HepG2 (cell line): ENCODE data around the gene PPP2R5B. TPM values are rescaled to one million over a fixed set of nuclear protein-coding genes. Genes with fewer than 3 reads are reported as not detected.
A peak's percentile ranks its signal among the peaks of the same experiment; 100 is the strongest.

Experiments
- BCL3 ChIP-seq: sonication (generic); formaldehyde crosslinking; IDR thresholded peaks from 2 replicates; pipeline ENCODE4 v1.5.1; 2020; ENCODE audit warnings: mild to moderate bottlenecking, missing genetic modification reagents, moderate library complexity
- CEBPG ChIP-seq: IDR thresholded peaks from 2 replicates; pipeline ENCODE4 v1.6.1; 2016
- ELK4 ChIP-seq: sonication (generic); formaldehyde crosslinking; IDR thresholded peaks from 2 replicates; pipeline ENCODE4 v1.9.0; 2021; ENCODE audit warnings: missing genetic modification reagents, borderline replicate concordance
- HNRNPLL ChIP-seq: fragments of 200-400 bp; formaldehyde crosslinking; IDR thresholded peaks from 2 replicates; pipeline ENCODE4 v1.6.1; 2017; ENCODE audit warnings: mild to moderate bottlenecking, low read depth, low read length; ENCODE audit not compliant: poor library complexity, severe bottlenecking
- KDM5A ChIP-seq: fragments of 200-600 bp; sonication (generic); IDR thresholded peaks from 2 replicates; pipeline ENCODE4 v1.7.0; 2018; ENCODE audit warnings: antibody characterized with exemption, mild to moderate bottlenecking, low read length, borderline replicate concordance
- KDM5B ChIP-seq: sonication (generic); formaldehyde crosslinking; IDR thresholded peaks from 2 replicates; pipeline ENCODE4 v1.4.0; 2020; ENCODE audit warnings: missing genetic modification reagents, mild to moderate bottlenecking, borderline replicate concordance
- KLF16 ChIP-seq, 2 experiments: sonication (generic) in 1 of 2; formaldehyde crosslinking in 1 of 2; IDR thresholded peaks; 2 replicates each; pipeline versions ENCODE4 v1.6.1 to v1.8.0; 2016 to 2023; ENCODE audit warnings: missing genetic modification reagents in 2 of 2, missing compliant biosample characterization in 1 of 2
- SIN3A ChIP-seq: IDR thresholded peaks from 2 replicates; pipeline ENCODE4 v1.6.1; 2011; ENCODE audit warnings: low read depth, mild to moderate bottlenecking, control low read depth, low read length, borderline replicate concordance
- SUZ12 ChIP-seq: fragments of 150-350 bp; IDR thresholded peaks from 2 replicates; pipeline ENCODE4 v1.6.1; 2014; ENCODE audit warnings: low read depth, low read length
- ZNF317 ChIP-seq: sonication (generic); formaldehyde crosslinking; IDR thresholded peaks from 2 replicates; pipeline ENCODE4 v1.5.0; 2020; ENCODE audit warnings: mild to moderate bottlenecking, missing genetic modification reagents
- ZNF329 ChIP-seq: sonication (generic); formaldehyde crosslinking; IDR thresholded peaks from 2 replicates; pipeline ENCODE4 v1.9.0; 2021; ENCODE audit warnings: low read depth, mild to moderate bottlenecking, missing genetic modification reagents
- ZNF550 ChIP-seq: sonication (generic); formaldehyde crosslinking; IDR thresholded peaks from 2 replicates; pipeline ENCODE4 v1.4.0; 2020; ENCODE audit warnings: mild to moderate bottlenecking, missing genetic modification reagents, borderline replicate concordance
- ZNF580 ChIP-seq: IDR thresholded peaks from 2 replicates; pipeline ENCODE4 v1.6.1; 2016; ENCODE audit warnings: low read depth, borderline replicate concordance
- polyA plus RNA-seq, 8 experiments: library from polyadenylated mRNA; depleted of rRNA in 3 of 8; stranded (reverse) in 7 of 8; unstranded in 1 of 8; fragments of >200 nt; fragmentation: Illumina TruSeq in 4 of 8; extraction: Trizol in 4 of 8; gene quantifications; 2 replicates each; pipeline versions ENCODE4 v1.2.1 to v1.2.3, GENCODE V29; 2011 to 2016; ENCODE audit warnings: low read depth in 4 of 8, missing spikeins in 1 of 8, mixed read lengths in 1 of 8; ENCODE audit not compliant: insufficient read depth in 1 of 8
- total RNA-seq, 5 experiments: library from RNA; depleted of rRNA; stranded (reverse); fragments of >200 nt; fragmentation: Illumina TruSeq; extraction: Trizol; gene quantifications; 2 replicates each; pipeline ENCODE4 v1.2.3, GENCODE V29; 2016; ENCODE audit warnings: low read depth in 1 of 5
- TF ChIP-seq, protein P1 (sequence below): sonication (generic); formaldehyde crosslinking; conservative IDR thresholded peaks from 2 replicates; pipeline ENCODE4 v1.4.0; 2020; ENCODE audit warnings: missing genetic modification reagents
- TF ChIP-seq, protein P2 (sequence below): sonication (generic); formaldehyde crosslinking; IDR thresholded peaks from 2 replicates; pipeline ENCODE4 v1.5.0; 2020; ENCODE audit warnings: missing genetic modification reagents, mild to moderate bottlenecking, borderline replicate concordance
- TF ChIP-seq, protein P3 (sequence below): sonication (generic); formaldehyde crosslinking; conservative IDR thresholded peaks from 2 replicates; pipeline ENCODE4 v1.4.0; 2020; ENCODE audit warnings: missing genetic modification reagents
- TF ChIP-seq, protein P4 (sequence below): fragments of 450-650 bp; IDR thresholded peaks from 2 replicates; pipeline ENCODE4 v1.6.1; 2016

The PPP2R5B gene
- total and polyA plus RNA-seq, 2 of the 13 experiments (the other 11 are each of a cell fraction or from before 2014, with no cell fraction given), result 2.3 to 8.3 TPM

DNA sequence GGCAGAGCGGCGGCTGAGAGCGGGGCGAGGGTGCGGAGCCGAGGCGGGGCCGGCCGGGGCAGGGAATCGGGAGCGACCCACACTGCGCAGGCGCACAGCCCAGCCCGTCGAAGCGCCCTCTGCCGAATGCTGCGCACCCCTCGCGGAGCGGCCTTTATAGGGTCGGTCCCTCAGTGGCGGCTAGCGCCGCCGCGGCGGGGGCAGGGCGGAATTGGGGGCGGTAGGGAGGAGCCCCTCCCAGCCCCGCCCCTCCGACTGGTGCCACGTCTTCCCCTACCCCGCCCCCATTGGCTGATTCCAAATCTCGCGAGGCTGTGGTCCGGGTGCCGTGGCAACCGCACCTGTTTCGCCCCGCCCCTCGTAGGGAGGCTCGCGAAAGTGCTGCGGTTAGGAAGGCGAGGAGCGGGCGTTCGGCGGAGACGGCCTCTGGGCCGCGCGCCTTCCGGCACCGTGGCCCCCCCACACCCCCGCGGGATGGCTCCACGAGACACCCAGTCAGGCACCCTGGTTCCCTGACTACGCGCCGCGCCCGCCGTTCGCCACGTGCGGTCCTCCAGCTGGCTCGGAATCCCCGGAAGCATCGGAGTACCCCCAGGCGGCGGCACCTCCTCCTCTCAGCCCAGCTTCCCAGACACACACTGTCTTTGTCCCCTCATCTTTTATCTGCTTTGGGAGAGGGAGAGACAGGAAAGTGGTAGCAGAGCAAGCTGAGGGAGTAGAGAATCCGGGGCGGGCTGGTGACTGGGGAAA is 45.8 kb upstream of the PPP2R5B start, which contains the start of gene EHD1 (continued):
- TF ChIP-seq, protein P1, sequence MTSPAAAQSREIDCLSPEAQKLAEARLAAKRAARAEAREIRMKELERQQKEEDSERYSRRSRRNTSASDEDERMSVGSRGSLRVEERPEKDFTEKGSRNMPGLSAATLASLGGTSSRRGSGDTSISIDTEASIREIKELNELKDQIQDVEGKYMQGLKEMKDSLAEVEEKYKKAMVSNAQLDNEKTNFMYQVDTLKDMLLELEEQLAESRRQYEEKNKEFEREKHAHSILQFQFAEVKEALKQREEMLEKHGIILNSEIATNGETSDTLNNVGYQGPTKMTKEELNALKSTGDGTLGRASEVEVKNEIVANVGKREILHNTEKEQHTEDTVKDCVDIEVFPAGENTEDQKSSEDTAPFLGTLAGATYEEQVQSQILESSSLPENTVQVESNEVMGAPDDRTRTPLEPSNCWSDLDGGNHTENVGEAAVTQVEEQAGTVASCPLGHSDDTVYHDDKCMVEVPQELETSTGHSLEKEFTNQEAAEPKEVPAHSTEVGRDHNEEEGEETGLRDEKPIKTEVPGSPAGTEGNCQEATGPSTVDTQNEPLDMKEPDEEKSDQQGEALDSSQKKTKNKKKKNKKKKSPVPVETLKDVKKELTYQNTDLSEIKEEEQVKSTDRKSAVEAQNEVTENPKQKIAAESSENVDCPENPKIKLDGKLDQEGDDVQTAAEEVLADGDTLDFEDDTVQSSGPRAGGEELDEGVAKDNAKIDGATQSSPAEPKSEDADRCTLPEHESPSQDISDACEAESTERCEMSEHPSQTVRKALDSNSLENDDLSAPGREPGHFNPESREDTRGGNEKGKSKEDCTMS, result no peak
- TF ChIP-seq, protein P2, sequence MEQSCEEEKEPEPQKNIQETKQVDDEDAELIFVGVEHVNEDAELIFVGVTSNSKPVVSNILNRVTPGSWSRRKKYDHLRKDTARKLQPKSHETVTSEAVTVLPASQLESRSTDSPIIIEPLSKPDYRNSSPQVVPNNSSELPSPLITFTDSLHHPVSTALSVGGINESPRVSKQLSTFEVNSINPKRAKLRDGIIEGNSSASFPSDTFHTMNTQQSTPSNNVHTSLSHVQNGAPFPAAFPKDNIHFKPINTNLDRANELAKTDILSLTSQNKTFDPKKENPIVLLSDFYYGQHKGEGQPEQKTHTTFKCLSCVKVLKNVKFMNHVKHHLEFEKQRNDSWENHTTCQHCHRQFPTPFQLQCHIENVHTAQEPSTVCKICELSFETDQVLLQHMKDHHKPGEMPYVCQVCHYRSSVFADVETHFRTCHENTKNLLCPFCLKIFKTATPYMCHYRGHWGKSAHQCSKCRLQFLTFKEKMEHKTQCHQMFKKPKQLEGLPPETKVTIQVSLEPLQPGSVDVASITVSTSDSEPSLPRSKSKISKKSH, result peak; percentile 63; the same call in 1 of the 2 replicates
- TF ChIP-seq ZNF329 (CRISPR knock-in tag) (peak; percentile 84), HNRNPLL (peak; percentile 78), ZNF580 (0 out of 2 replicates have a peak, but pooled peaks have one; percentile 10), KDM5B (peak; percentile 45), KDM5A (peak; percentile 69; the same call in 1 of the 2 replicates), ZNF550 (CRISPR knock-in tag) (no peak), SIN3A (peak; percentile 92; the same call in 1 of the 2 replicates), CEBPG (CRISPR knock-in tag) (no peak), KLF16 (CRISPR knock-in tag; IDR thresholded peaks at IDR 0.05) (0 out of 4 replicates have a peak, but pooled peaks of 1 of the 2 experiments have one; percentile 72), SUZ12 (no peak), ZNF317 (CRISPR knock-in tag) (no peak; the same call in 1 of the 2 replicates), BCL3 (peak; percentile 54; the same call in 1 of the 2 replicates), ELK4 (CRISPR knock-in tag) (no peak; the same call in 1 of the 2 replicates)
- TF ChIP-seq, protein P3, sequence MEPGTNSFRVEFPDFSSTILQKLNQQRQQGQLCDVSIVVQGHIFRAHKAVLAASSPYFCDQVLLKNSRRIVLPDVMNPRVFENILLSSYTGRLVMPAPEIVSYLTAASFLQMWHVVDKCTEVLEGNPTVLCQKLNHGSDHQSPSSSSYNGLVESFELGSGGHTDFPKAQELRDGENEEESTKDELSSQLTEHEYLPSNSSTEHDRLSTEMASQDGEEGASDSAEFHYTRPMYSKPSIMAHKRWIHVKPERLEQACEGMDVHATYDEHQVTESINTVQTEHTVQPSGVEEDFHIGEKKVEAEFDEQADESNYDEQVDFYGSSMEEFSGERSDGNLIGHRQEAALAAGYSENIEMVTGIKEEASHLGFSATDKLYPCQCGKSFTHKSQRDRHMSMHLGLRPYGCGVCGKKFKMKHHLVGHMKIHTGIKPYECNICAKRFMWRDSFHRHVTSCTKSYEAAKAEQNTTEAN (CRISPR knock-in tag), result no peak
- TF ChIP-seq, protein P4, sequence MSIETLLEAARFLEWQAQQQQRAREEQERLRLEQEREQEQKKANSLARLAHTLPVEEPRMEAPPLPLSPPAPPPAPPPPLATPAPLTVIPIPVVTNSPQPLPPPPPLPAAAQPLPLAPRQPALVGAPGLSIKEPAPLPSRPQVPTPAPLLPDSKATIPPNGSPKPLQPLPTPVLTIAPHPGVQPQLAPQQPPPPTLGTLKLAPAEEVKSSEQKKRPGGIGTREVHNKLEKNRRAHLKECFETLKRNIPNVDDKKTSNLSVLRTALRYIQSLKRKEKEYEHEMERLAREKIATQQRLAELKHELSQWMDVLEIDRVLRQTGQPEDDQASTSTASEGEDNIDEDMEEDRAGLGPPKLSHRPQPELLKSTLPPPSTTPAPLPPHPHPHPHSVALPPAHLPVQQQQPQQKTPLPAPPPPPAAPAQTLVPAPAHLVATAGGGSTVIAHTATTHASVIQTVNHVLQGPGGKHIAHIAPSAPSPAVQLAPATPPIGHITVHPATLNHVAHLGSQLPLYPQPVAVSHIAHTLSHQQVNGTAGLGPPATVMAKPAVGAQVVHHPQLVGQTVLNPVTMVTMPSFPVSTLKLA, result 0 out of 2 replicates have a peak, but pooled peaks have one; percentile 48
